Mesenchymal stem cell (in vitro differentiated cells and primary cell): Measurements from ENCODE around the gene INPP4A. TPM values are rescaled to one million over a fixed set of nuclear protein-coding genes. Genes with fewer than 3 reads are reported as not detected.

Experiments
- DNase-seq: peaks from one replicate; pipeline ENCODE4 v3.0.0-alpha.2; 2013
- H2AFZ ChIP-seq: one replicate; pipeline ENCODE4 v1.6.1; 2013; ENCODE audit warnings: low read depth, mild to moderate bottlenecking, control low read depth, inconsistent platforms, low read length, moderate library complexity
- H2AK5ac ChIP-seq: 2 replicates; pipeline ENCODE4 v1.6.1; 2013; ENCODE audit warnings: low read length, moderate library complexity, mild to moderate bottlenecking, inconsistent platforms; ENCODE audit not compliant: severe bottlenecking
- H2BK120ac ChIP-seq: one replicate; pipeline ENCODE4 v1.6.1; 2013; ENCODE audit warnings: low read depth, mild to moderate bottlenecking, inconsistent platforms, low read length, moderate library complexity
- H2BK12ac ChIP-seq, 2 experiments: one replicate each; pipeline ENCODE4 v1.6.1; 2013; ENCODE audit warnings: inconsistent platforms in 2 of 2, low read length in 2 of 2, mild to moderate bottlenecking in 2 of 2, moderate library complexity in 2 of 2, control low read depth in 1 of 2
- H2BK15ac ChIP-seq: one replicate; pipeline ENCODE4 v1.6.1; 2013; ENCODE audit warnings: mild to moderate bottlenecking, low read depth, inconsistent platforms; ENCODE audit not compliant: poor library complexity, severe bottlenecking
- H2BK5ac ChIP-seq: 2 replicates; pipeline ENCODE4 v1.6.1; 2013; ENCODE audit warnings: low read depth, mild to moderate bottlenecking, low read length, control low read depth, inconsistent platforms; ENCODE audit not compliant: poor library complexity, severe bottlenecking
- H3K14ac ChIP-seq, 2 experiments: one replicate each; pipeline ENCODE4 v1.6.1; 2013; ENCODE audit warnings: inconsistent platforms in 2 of 2, low read length in 2 of 2, control low read depth in 1 of 2, mild to moderate bottlenecking in 1 of 2, moderate library complexity in 1 of 2
- H3K18ac ChIP-seq, 2 experiments: one replicate each; pipeline ENCODE4 v1.6.1; 2013; ENCODE audit warnings: inconsistent platforms in 2 of 2, low read length in 2 of 2, control low read depth in 1 of 2, low read depth in 1 of 2, mild to moderate bottlenecking in 1 of 2
- H3K23ac ChIP-seq, 2 experiments: one replicate each; pipeline ENCODE4 v1.6.1; 2013; ENCODE audit warnings: inconsistent platforms in 2 of 2, low read length in 2 of 2, mild to moderate bottlenecking in 2 of 2, moderate library complexity in 2 of 2, control low read depth in 1 of 2
- H3K27ac ChIP-seq: 2 replicates; pipeline ENCODE4 v1.5.1; 2013; ENCODE audit warnings: mild to moderate bottlenecking, moderate library complexity, low read length, control low read depth, inconsistent platforms; ENCODE audit not compliant: poor library complexity, severe bottlenecking
- H3K27me3 ChIP-seq, 2 experiments: 2 replicates each; pipeline versions ENCODE4 v1.6.1 to v1.7.0; 2013; ENCODE audit warnings: low read length in 2 of 2, mild to moderate bottlenecking in 2 of 2, moderate library complexity in 2 of 2, control low read depth in 1 of 2, inconsistent platforms in 1 of 2; ENCODE audit not compliant: control insufficient read depth in 1 of 2, insufficient read depth in 1 of 2
- H3K36me3 ChIP-seq, 2 experiments: 2 replicates each; pipeline versions ENCODE4 v1.6.1 to v1.7.0; 2013; ENCODE audit warnings: low read length in 2 of 2, control low read depth in 1 of 2, inconsistent platforms in 1 of 2, low read depth in 1 of 2, mild to moderate bottlenecking in 1 of 2; ENCODE audit not compliant: insufficient read depth in 2 of 2, control insufficient read depth in 1 of 2
- H3K4ac ChIP-seq, 2 experiments: one replicate each; pipeline ENCODE4 v1.6.1; 2013; ENCODE audit warnings: inconsistent platforms in 2 of 2, low read length in 2 of 2, mild to moderate bottlenecking in 2 of 2, moderate library complexity in 2 of 2, control low read depth in 1 of 2, low read depth in 1 of 2
- H3K4me1 ChIP-seq: 2 replicates; pipeline ENCODE4 v1.6.1; 2013; ENCODE audit warnings: low read depth, low read length, control low read depth; ENCODE audit not compliant: control insufficient read depth, insufficient read depth
- H3K4me2 ChIP-seq: 2 replicates; pipeline ENCODE4 v1.6.1; 2013; ENCODE audit warnings: low read length, mild to moderate bottlenecking, inconsistent platforms; ENCODE audit not compliant: poor library complexity, severe bottlenecking
- H3K4me3 ChIP-seq, 2 experiments: 2 replicates each; pipeline versions ENCODE4 v1.5.1 to v1.7.0; 2013; ENCODE audit warnings: low read length in 2 of 2, mild to moderate bottlenecking in 2 of 2, control low read depth in 1 of 2, low read depth in 1 of 2; ENCODE audit not compliant: insufficient read depth in 1 of 2
- H3K79me1 ChIP-seq: replicated peaks from 2 replicates; pipeline ENCODE4 v1.6.1; 2013; ENCODE audit warnings: mild to moderate bottlenecking, control low read depth, low read length, inconsistent platforms; ENCODE audit not compliant: poor library complexity, severe bottlenecking
- H3K9ac ChIP-seq: 2 replicates; pipeline ENCODE4 v1.7.0; 2013; ENCODE audit warnings: mild to moderate bottlenecking, low read length, moderate library complexity
- H3K9me3 ChIP-seq: 2 replicates; pipeline ENCODE4 v1.7.0; 2013; ENCODE audit warnings: mild to moderate bottlenecking, low read length; ENCODE audit not compliant: control insufficient read depth
- H4K8ac ChIP-seq: one replicate; pipeline ENCODE4 v1.6.1; 2013; ENCODE audit warnings: inconsistent platforms, mild to moderate bottlenecking, low read length, moderate library complexity
- H4K91ac ChIP-seq: one replicate; pipeline ENCODE4 v1.6.1; 2013; ENCODE audit warnings: mild to moderate bottlenecking, low read length, inconsistent platforms
- WGBS: methylation state at CpG from one replicate; pipeline ENCODE4 v1.1.7; 2013; ENCODE audit warnings: mixed read lengths; 5-methylcytosine and 5-hydroxymethylcytosine counted together
- polyA plus RNA-seq, 2 experiments: library from polyadenylated mRNA; stranded (reverse); fragments of 200-250 nt; gene quantifications; one replicate each; pipeline ENCODE4 v1.2.3, GENCODE V29; 2013

The INPP4A gene
- polyA plus RNA-seq (2013, experiment 1 of 2): 8.0 TPM
- polyA plus RNA-seq (2013, experiment 2 of 2): 7.8 TPM

DNA sequence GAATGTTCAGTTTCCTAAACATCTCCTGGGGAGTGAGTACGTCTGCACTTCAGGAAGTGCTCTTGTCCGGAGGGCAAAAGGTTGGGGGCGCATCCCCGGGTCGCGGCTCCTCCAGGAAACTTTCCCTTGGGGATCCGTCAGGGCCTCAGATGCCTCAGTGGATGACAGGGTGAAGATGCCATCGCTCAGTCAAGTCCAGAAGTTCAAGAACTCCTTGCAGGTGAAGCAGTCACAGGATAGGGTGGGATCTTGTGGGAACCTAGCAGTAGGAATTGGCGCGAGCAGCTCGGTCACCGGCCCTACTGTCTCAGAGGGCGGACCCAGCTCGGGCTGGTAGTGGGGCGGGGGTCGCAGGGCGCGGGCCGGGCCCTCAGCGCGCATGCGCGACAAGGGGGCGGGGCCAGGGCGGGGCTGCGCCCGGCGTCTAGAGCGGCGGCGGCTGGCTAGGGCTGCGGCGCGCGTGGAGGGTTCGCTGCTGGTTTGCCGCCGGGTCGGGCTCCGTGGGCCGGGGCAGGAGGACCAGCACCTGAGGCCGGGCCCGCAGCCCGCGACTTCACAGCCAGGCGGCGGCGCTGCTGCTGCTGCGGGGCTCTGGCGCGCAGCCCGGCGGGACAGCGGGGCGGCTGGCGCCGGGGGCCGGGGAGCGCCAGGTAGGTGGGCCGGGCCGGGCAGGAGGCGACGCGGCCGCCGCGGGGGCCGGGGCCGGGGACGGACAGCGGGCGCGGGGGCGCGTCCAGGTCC lies at the start of gene INPP4A:
TSS of gene INPP4A (plus strand) at position 423 of the 741 bp plus-strand sequence. CDS start 75,191 bp downstream, outside the sequence.
- H2AK5ac ChIP-seq: no peak within 1 kb of the TSS
- H2BK15ac ChIP-seq: peak within 1 kb of the TSS; percentile 83
- H4K8ac ChIP-seq: peak within 1 kb of the TSS; percentile 41
- peak within 1 kb of the TSS in 1 of 2 experiments; percentile 37 for H2BK12ac ChIP-seq
- H3K23ac ChIP-seq: peak within 1 kb of the TSS in 1 of 2 experiments; percentile 59
- H3K27ac ChIP-seq: peak within 1 kb of the TSS; percentile 14
- WGBS: under 1% methylated on average over 48 of the region's 75 CpGs
- H2AFZ ChIP-seq: peak within 1 kb of the TSS; percentile 98
- no peak within 1 kb of the TSS for H2BK5ac ChIP-seq
- peak within 1 kb of the TSS; percentile 7 for H4K91ac ChIP-seq
- no peaks in the 10 kb centered on the region for H3K36me3 ChIP-seq
- H3K4ac ChIP-seq: peak within 1 kb of the TSS in 1 of 2 experiments; percentile 82
- peak within 1 kb of the TSS; percentile 46 for H2BK120ac ChIP-seq
- peak within 1 kb of the TSS; percentile 89 to 92 for H3K18ac ChIP-seq
- H3K79me1 ChIP-seq: peaks cover 20% of the 10 kb centered on the region
- peaks cover 0 to 5% of the 10 kb centered on the region in 2 experiments for H3K27me3 ChIP-seq
- H3K4me2 ChIP-seq: peak within 1 kb of the TSS; percentile 98
- H3K4me1 ChIP-seq: peaks cover 7% of the 10 kb centered on the region
- peak within 1 kb of the TSS; percentile 88 to 93 for H3K4me3 ChIP-seq
- DNase-seq: peak; percentile 60
- no peaks in the 10 kb centered on the region for H3K9me3 ChIP-seq
- H3K9ac ChIP-seq: peak within 1 kb of the TSS; percentile 92
- peak within 1 kb of the TSS in 1 of 2 experiments; percentile 82 for H3K14ac ChIP-seq

DNA sequence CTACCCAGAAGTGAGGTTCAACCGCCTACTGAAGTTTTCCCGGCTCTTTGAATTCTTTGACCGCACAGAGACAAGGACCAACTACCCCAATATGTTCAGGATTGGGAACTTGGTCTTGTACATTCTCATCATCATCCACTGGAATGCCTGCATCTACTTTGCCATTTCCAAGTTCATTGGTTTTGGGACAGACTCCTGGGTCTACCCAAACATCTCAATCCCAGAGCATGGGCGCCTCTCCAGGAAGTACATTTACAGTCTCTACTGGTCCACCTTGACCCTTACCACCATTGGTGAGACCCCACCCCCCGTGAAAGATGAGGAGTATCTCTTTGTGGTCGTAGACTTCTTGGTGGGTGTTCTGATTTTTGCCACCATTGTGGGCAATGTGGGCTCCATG lies 48.7 kb upstream of the INPP4A start:
- Histone ChIP-seq H3K27ac (no peak overlapping the region), H3K4me1 (no peaks in the 10 kb centered on the region), H2AK5ac (no peak overlapping the region), H3K18ac (no peak overlapping the region), H4K91ac (no peak overlapping the region), H3K9me3 (no peaks in the 10 kb centered on the region), H3K14ac (no peak overlapping the region), H3K9ac (no peak overlapping the region), H2AFZ (no peak overlapping the region), H3K36me3 (no peaks in the 10 kb centered on the region), H3K79me1 (no peaks in the 10 kb centered on the region), H3K27me3 (peaks cover 11 to 33% of the 10 kb centered on the region in 2 experiments), H2BK5ac (no peak overlapping the region), H3K23ac (no peak overlapping the region), H3K4ac (no peak overlapping the region), H2BK15ac (no peak overlapping the region), H2BK12ac (no peak overlapping the region), H3K4me3 (no peak overlapping the region), H4K8ac (no peak overlapping the region), H3K4me2 (no peak overlapping the region), H2BK120ac (no peak overlapping the region)
- WGBS: 90% methylated on average over 5 of the region's 6 CpGs
- no peak for DNase-seq

DNA sequence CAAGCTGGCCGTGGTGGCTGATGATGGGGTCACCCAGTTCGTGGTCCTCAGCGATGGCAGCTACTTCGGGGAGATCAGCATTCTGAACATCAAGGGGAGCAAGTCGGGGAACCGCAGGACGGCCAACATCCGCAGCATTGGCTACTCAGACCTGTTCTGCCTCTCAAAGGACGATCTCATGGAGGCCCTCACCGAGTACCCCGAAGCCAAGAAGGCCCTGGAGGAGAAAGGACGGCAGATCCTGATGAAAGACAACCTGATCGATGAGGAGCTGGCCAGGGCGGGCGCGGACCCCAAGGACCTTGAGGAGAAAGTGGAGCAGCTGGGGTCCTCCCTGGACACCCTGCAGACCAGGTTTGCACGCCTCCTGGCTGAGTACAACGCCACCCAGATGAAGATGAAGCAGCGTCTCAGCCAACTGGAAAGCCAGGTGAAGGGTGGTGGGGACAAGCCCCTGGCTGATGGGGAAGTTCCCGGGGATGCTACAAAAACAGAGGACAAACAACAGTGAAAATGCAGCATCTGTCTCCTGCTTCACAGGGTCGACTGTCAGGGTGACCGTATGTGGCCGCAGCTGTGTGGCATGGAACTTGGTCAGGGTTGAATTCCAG lies 47.8 kb upstream of the INPP4A start:
- Histone ChIP-seq H3K4me3 (no peak overlapping the region), H2AFZ (no peak overlapping the region), H3K9ac (no peak overlapping the region), H3K27me3 (peaks cover 11 to 40% of the 10 kb centered on the region in 2 experiments), H4K91ac (no peak overlapping the region), H2AK5ac (no peak overlapping the region), H3K36me3 (no peaks in the 10 kb centered on the region), H3K79me1 (no peaks in the 10 kb centered on the region), H3K9me3 (no peaks in the 10 kb centered on the region), H3K4me2 (no peak overlapping the region), H2BK12ac (no peak overlapping the region), H3K23ac (no peak overlapping the region), H3K14ac (no peak overlapping the region), H2BK120ac (no peak overlapping the region), H3K27ac (no peak overlapping the region), H4K8ac (no peak overlapping the region), H3K4ac (no peak overlapping the region), H2BK5ac (no peak overlapping the region), H2BK15ac (no peak overlapping the region), H3K18ac (no peak overlapping the region), H3K4me1 (no peaks in the 10 kb centered on the region)
- no peak for DNase-seq
- 90% methylated on average over 23 of the region's 23 CpGs for WGBS

DNA sequence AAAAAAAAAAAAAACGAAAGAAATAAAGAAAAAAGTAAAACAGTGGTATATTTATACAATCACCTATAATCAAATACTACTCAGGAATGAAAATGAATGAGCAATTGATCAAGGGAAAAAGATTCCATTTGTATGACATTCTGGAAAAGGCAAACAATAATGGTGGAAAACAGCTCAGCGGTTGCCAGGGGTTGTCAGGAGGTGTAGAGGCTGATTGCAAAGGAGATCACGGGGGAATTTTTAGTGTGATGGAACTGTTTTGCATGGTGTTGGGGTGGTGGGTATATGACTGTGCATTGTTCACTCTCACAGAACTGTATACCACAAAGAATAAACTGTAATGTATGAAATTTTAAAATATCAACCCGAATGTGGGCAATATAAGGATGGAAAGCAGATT lies 45.5 kb upstream of the INPP4A start:
- H3K79me1 ChIP-seq: no peaks in the 10 kb centered on the region
- H2BK5ac ChIP-seq: no peak overlapping the region
- H3K36me3 ChIP-seq: no peaks in the 10 kb centered on the region
- H2BK15ac ChIP-seq: no peak overlapping the region
- no peak overlapping the region for H3K4me3 ChIP-seq
- H2BK12ac ChIP-seq: no peak overlapping the region
- no peaks in the 10 kb centered on the region for H3K4me1 ChIP-seq
- H3K4me2 ChIP-seq: no peak overlapping the region
- no peak overlapping the region for H3K23ac ChIP-seq
- no peak overlapping the region for H3K18ac ChIP-seq
- no peaks in the 10 kb centered on the region for H3K9me3 ChIP-seq
- H3K9ac ChIP-seq: no peak overlapping the region
- H2BK120ac ChIP-seq: no peak overlapping the region
- peaks cover 19 to 55% of the 10 kb centered on the region in 2 experiments for H3K27me3 ChIP-seq
- H4K91ac ChIP-seq: no peak overlapping the region
- 90% methylated on average over 2 of the region's 4 CpGs for WGBS
- DNase-seq: no peak
- no peak overlapping the region for H3K27ac ChIP-seq
- no peak overlapping the region for H2AK5ac ChIP-seq
- H3K14ac ChIP-seq: no peak overlapping the region
- no peak overlapping the region for H4K8ac ChIP-seq
- H2AFZ ChIP-seq: no peak overlapping the region
- H3K4ac ChIP-seq: no peak overlapping the region
